H1 (cell line): ENCODE measurements around the gene SH2D7. TPM values are rescaled to one million over a fixed set of nuclear protein-coding genes. Genes with fewer than 3 reads are reported as not detected.

Experiments
- CTCF ChIA-PET: fragments of 300-600 bp; sonication (Branson Sonifier 250); formaldehyde crosslinking; loops from one replicate; lab custom pipeline; 2021; ENCODE audit not compliant: partially characterized antibody; lab: Charles Lee
- POLR2A ChIA-PET: fragments of 300-600 bp; sonication (Branson Sonifier 250); formaldehyde crosslinking; loops from one replicate; lab custom pipeline; 2021; ENCODE audit warnings: inconsistent platforms; ENCODE audit not compliant: partially characterized antibody; lab: Charles Lee
- DNase-seq, 2 experiments: peaks; one replicate each; pipeline versions ENCODE4 v3.0.0 to v3.0.0-alpha.2; 2010 to 2022; ENCODE audit warnings: low spot score in 2 of 2, low read depth in 1 of 2, mixed read lengths in 1 of 2
- FAIRE-seq: peaks from 2 replicates; lab custom pipeline; 2011; peaks lifted over from hg19 to GRCh38; lab: Jason Lieb, UNC
- H2AFZ ChIP-seq: 2 replicates; pipeline ENCODE4 v1.8.1; 2012; ENCODE audit warnings: low read length, inconsistent platforms
- H2AK5ac ChIP-seq: 2 replicates; pipeline ENCODE4 v1.6.1; 2013; ENCODE audit warnings: low read depth, low read length
- H2BK120ac ChIP-seq: replicated peaks from 2 replicates; pipeline ENCODE3; 2013; ENCODE audit warnings: low read depth, low read length, inconsistent platforms
- H2BK12ac ChIP-seq: 2 replicates; pipeline ENCODE4 v1.6.1; 2013; ENCODE audit warnings: low read depth, low read length
- H2BK15ac ChIP-seq: 2 replicates; pipeline ENCODE4 v1.6.1; 2013; ENCODE audit warnings: low read length
- H2BK20ac ChIP-seq: 2 replicates; pipeline ENCODE4 v1.6.1; 2013; ENCODE audit warnings: low read length
- H2BK5ac ChIP-seq: 2 replicates; pipeline ENCODE4 v1.6.1; 2013; ENCODE audit warnings: low read depth, low read length
- H3K14ac ChIP-seq: 2 replicates; pipeline ENCODE4 v1.6.1; 2013; ENCODE audit warnings: inconsistent platforms; ENCODE audit not compliant: insufficient read length
- H3K18ac ChIP-seq: 2 replicates; pipeline ENCODE4 v1.6.1; 2013; ENCODE audit warnings: low read length; ENCODE audit errors: extremely low read depth
- H3K23ac ChIP-seq: 2 replicates; pipeline ENCODE4 v1.6.1; 2013; ENCODE audit warnings: inconsistent platforms; ENCODE audit not compliant: insufficient read length
- H3K23me2 ChIP-seq: 2 replicates; pipeline ENCODE4 v1.6.1; 2013; ENCODE audit warnings: low read depth, low read length
- H3K27ac ChIP-seq: 2 replicates; pipeline ENCODE4 v1.6.1; 2011; ENCODE audit warnings: low read depth, low read length, inconsistent platforms
- H3K27me3 ChIP-seq, 4 experiments: replicated peaks in 1 of 4; 1 replicate in 1 of 4; 2 replicates in 3 of 4; pipeline versions ENCODE4 v1.6.1 to v1.8.1; 2011 to 2013; ENCODE audit warnings: low read length in 3 of 4, mild to moderate bottlenecking in 3 of 4, inconsistent platforms in 2 of 4, mixed read lengths in 2 of 4, moderate library complexity in 1 of 4; ENCODE audit not compliant: control insufficient read depth in 3 of 4, insufficient read depth in 3 of 4; ENCODE audit errors: extremely low read depth in 1 of 4
- H3K36me3 ChIP-seq, 4 experiments: 2 replicates each; pipeline versions ENCODE4 v1.6.1 to v1.8.1; 2011 to 2013; ENCODE audit warnings: mild to moderate bottlenecking in 4 of 4, low read length in 3 of 4, moderate library complexity in 2 of 4, control low read depth in 1 of 4, inconsistent platforms in 1 of 4; ENCODE audit not compliant: insufficient read depth in 4 of 4, control insufficient read depth in 2 of 4
- H3K4ac ChIP-seq: replicated peaks from 2 replicates; pipeline ENCODE3; 2013; ENCODE audit warnings: low read length, low read depth, mixed read lengths, inconsistent platforms; ENCODE audit not compliant: insufficient read length
- H3K4me1 ChIP-seq, 4 experiments: replicated peaks in 1 of 4; 1 replicate in 1 of 4; 2 replicates in 3 of 4; pipeline versions ENCODE4 v1.6.1 to v1.8.1; 2011 to 2013; ENCODE audit warnings: low read length in 3 of 4, inconsistent platforms in 2 of 4, mixed read lengths in 1 of 4; ENCODE audit not compliant: insufficient read depth in 4 of 4, control insufficient read depth in 3 of 4
- H3K4me2 ChIP-seq, 2 experiments: 2 replicates each; pipeline versions ENCODE4 v1.6.1 to v1.8.1; 2011 to 2013; ENCODE audit warnings: low read depth in 2 of 2, low read length in 2 of 2, control low read depth in 1 of 2, inconsistent platforms in 1 of 2, mild to moderate bottlenecking in 1 of 2; ENCODE audit not compliant: insufficient read depth in 1 of 2
- H3K4me3 ChIP-seq, 4 experiments: fragments of 200-600, 300-600 bp in 1 of 4; sonication (generic), shearing (Covaris generic), sonication (Bioruptor Twin) in 1 of 4; 2 replicates each; pipeline versions ENCODE4 v1.5.1 to v1.8.1; 2011 to 2016; ENCODE audit warnings: low read length in 4 of 4, low read depth in 3 of 4, control low read depth in 2 of 4, inconsistent platforms in 2 of 4, mild to moderate bottlenecking in 2 of 4, mixed read lengths in 1 of 4, moderate library complexity in 1 of 4; ENCODE audit not compliant: insufficient read depth in 2 of 4; ENCODE audit errors: extremely low read depth in 1 of 4
- H3K56ac ChIP-seq: replicated peaks from 2 replicates; pipeline ENCODE3; 2013; ENCODE audit warnings: low read depth, mild to moderate bottlenecking, mixed read lengths, low read length, inconsistent platforms; ENCODE audit not compliant: insufficient read length
- H3K79me1 ChIP-seq: 2 replicates; pipeline ENCODE4 v1.6.1; 2013; ENCODE audit warnings: low read depth, low read length, control low read depth
- H3K79me2 ChIP-seq, 2 experiments: 2 replicates each; pipeline versions ENCODE4 v1.6.1 to v1.8.1; 2012 to 2013; ENCODE audit warnings: low read length in 2 of 2, mild to moderate bottlenecking in 2 of 2, inconsistent platforms in 1 of 2; ENCODE audit not compliant: insufficient read depth in 2 of 2, control insufficient read depth in 1 of 2
- H3K9ac ChIP-seq, 4 experiments: replicated peaks in 1 of 4; 1 replicate in 1 of 4; 2 replicates in 3 of 4; pipeline versions ENCODE4 v1.6.1 to v1.8.1; 2011 to 2013; ENCODE audit warnings: low read depth in 3 of 4, low read length in 3 of 4, control low read depth in 2 of 4, mild to moderate bottlenecking in 2 of 4, moderate library complexity in 2 of 4, inconsistent platforms in 1 of 4; ENCODE audit errors: extremely low read depth in 1 of 4
- H3K9me3 ChIP-seq, 2 experiments: 2 replicates each; pipeline versions ENCODE4 v1.6.1 to v1.8.1; 2012 to 2013; ENCODE audit warnings: mild to moderate bottlenecking in 2 of 2, moderate library complexity in 2 of 2, control low read depth in 1 of 2, inconsistent platforms in 1 of 2, low read depth in 1 of 2, low read length in 1 of 2, mixed read lengths in 1 of 2; ENCODE audit not compliant: insufficient read depth in 2 of 2
- H4K20me1 ChIP-seq, 2 experiments: replicated peaks in 1 of 2; 2 replicates each; pipeline versions ENCODE3 to v1.8.1; 2011 to 2013; ENCODE audit warnings: inconsistent platforms in 2 of 2, low read length in 2 of 2, mild to moderate bottlenecking in 1 of 2; ENCODE audit not compliant: insufficient read depth in 2 of 2, control insufficient read depth in 1 of 2
- H4K5ac ChIP-seq: 2 replicates; pipeline ENCODE4 v1.6.1; 2013; ENCODE audit warnings: low read length, low read depth, mixed read lengths, inconsistent platforms; ENCODE audit not compliant: insufficient read length
- H4K8ac ChIP-seq: 2 replicates; pipeline ENCODE4 v1.8.0; 2013; ENCODE audit warnings: mild to moderate bottlenecking, moderate library complexity, low read length, inconsistent platforms; ENCODE audit not compliant: insufficient read depth; ENCODE audit errors: extremely low read depth
- H4K91ac ChIP-seq: replicated peaks from 2 replicates; pipeline ENCODE3; 2013; ENCODE audit warnings: low read length, mixed read lengths, inconsistent platforms; ENCODE audit not compliant: insufficient read length
- CHD1 ChIP-seq: IDR thresholded peaks from 2 replicates; pipeline ENCODE4 v1.6.1; 2012; ENCODE audit warnings: low read depth, low read length, improper control_type of control experiment
- CHD2 ChIP-seq: IDR thresholded peaks from 2 replicates; pipeline ENCODE4 v1.6.1; 2012; ENCODE audit warnings: low read length, improper control_type of control experiment
- EP300 ChIP-seq, 2 experiments: IDR thresholded peaks; 1 replicate in 1 of 2; 2 replicates in 1 of 2; pipeline ENCODE4 v1.6.1; 2011 to 2012; ENCODE audit warnings: low read depth in 2 of 2, low read length in 2 of 2, mild to moderate bottlenecking in 2 of 2, borderline replicate concordance in 1 of 2, inconsistent platforms in 1 of 2, moderate library complexity in 1 of 2
- KDM5A ChIP-seq: fragments of 200-600 bp; IDR thresholded peaks from 2 replicates; pipeline ENCODE4 v1.7.1; 2012; ENCODE audit warnings: mild to moderate bottlenecking, low read length, inconsistent platforms, mixed read lengths
- PHF8 ChIP-seq: fragments of 200-600 bp; sonication (generic); conservative IDR thresholded peaks from 2 replicates; pipeline ENCODE4 v1.7.1; 2012; ENCODE audit warnings: low read depth, mild to moderate bottlenecking, inconsistent platforms, low read length, moderate library complexity
- RBBP5 ChIP-seq: IDR thresholded peaks from 2 replicates; pipeline ENCODE4 v1.7.1; 2012; ENCODE audit warnings: low read depth, mild to moderate bottlenecking, inconsistent platforms, low read length, moderate library complexity, borderline replicate concordance
- RXRA ChIP-seq: IDR thresholded peaks from 2 replicates; pipeline ENCODE4 v1.6.1; 2011; ENCODE audit warnings: low read depth, mild to moderate bottlenecking, low read length, moderate library complexity; ENCODE audit not compliant: insufficient read depth
- SIRT6 ChIP-seq: IDR thresholded peaks from one replicate; pipeline ENCODE4 v1.7.1; 2012; ENCODE audit warnings: low read length, inconsistent platforms
- SP1 ChIP-seq: IDR thresholded peaks from 2 replicates; pipeline ENCODE4 v1.6.1; 2011; ENCODE audit warnings: low read depth, low read length
- TBP ChIP-seq: IDR thresholded peaks from 2 replicates; pipeline ENCODE4 v1.6.1; 2011; ENCODE audit warnings: low read depth, low read length, improper control_type of control experiment
- TCF12 ChIP-seq: IDR thresholded peaks from 2 replicates; pipeline ENCODE4 v1.6.1; 2011; ENCODE audit warnings: low read depth, mild to moderate bottlenecking, low read length
- ZNF274 ChIP-seq: IDR thresholded peaks from 2 replicates; pipeline ENCODE4 v1.7.0; 2012; ENCODE audit warnings: low read length, borderline replicate concordance; ENCODE audit errors: extremely low read depth
- WGBS, 2 experiments: shearing (Covaris generic) in 1 of 2; methylation state at CpG; one replicate each; pipeline versions ENCODE4 v1.1.6 to v1.1.7; 2013 to 2015; ENCODE audit warnings: low lambda C conversion rate in 2 of 2, mixed read lengths in 2 of 2, inconsistent platforms in 1 of 2, low coverage in 1 of 2, missing lambda C conversion rate in 1 of 2; ENCODE audit not compliant: insufficient replicate concordance in 2 of 2, insufficient coverage in 1 of 2, insufficient read length in 1 of 2; ENCODE audit errors: extremely low coverage in 1 of 2, missing lambda C conversion rate in 1 of 2; 5-methylcytosine and 5-hydroxymethylcytosine counted together
- polyA plus RNA-seq, 7 experiments: library from polyadenylated mRNA; depleted of rRNA in 3 of 7; stranded (reverse) in 5 of 7; unstranded in 2 of 7; fragments of >200 nt in 5 of 7; fragments of 200-250 nt in 2 of 7; gene quantifications; 1 replicate in 5 of 7; 2 replicates in 1 of 7; 4 replicates in 1 of 7; pipeline versions ENCODE4 v1.2.1 to v1.2.3, GENCODE V29; 2011 to 2013; ENCODE audit warnings: missing spikeins in 2 of 7, mixed read lengths in 2 of 7
- total RNA-seq: library from RNA; stranded (reverse); fragmentation: NEBNext Ultra II Directional; extraction: Animal tissue kit (Norgen Biotek cat#: 25700); gene quantifications from 2 replicates; pipeline ENCODE4 v1.2.1, GENCODE V29; 2021
- TF ChIP-seq, protein P1 (sequence below): IDR thresholded peaks from 2 replicates; pipeline ENCODE4 v1.6.1; 2011; ENCODE audit warnings: low read length, improper control_type of control experiment

SH2D7 gene
- total and polyA plus RNA-seq, 2 of the 8 experiments (the other 6 are each of a cell fraction or from before 2014, with no cell fraction given), result not detected

DNA sequence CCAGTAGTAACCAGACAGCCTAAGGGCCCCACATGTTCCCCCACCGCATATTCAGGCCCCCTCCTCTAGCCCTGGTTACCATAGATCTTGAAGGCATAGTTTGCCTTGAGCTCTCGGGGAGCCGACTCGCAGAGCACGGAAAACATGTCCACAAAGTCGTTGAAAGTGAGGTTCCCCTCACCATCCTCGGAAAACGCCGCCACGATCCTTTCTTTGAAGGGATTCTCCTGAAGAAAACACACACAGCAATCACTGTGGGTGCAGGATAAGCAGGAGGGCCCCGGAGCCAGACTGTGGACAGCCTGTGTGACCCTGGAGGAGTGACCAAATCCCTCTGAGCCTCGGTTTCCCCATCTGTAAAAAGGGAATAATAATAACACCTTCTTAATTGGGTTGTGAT lies 16.8 kb downstream of the SH2D7 start:
- H3K27me3 ChIP-seq, result no peaks in the 10 kb centered on the region
- H2BK5ac ChIP-seq, result no peak overlapping the region
- WGBS, 2 experiments, result 91% methylated on average over 12 of the region's 12 CpGs; no CpG with 5 or more reads in 1 of the 2 experiments
- no peak overlapping the region for H3K9ac ChIP-seq
- H4K5ac ChIP-seq, result no peak overlapping the region
- no peak overlapping the region for H4K8ac ChIP-seq
- no peak overlapping the region for H2AFZ ChIP-seq
- no peak overlapping the region for H3K27ac ChIP-seq
- H2BK20ac ChIP-seq, result no peak overlapping the region
- H2AK5ac ChIP-seq, result no peak overlapping the region
- DNase-seq (no peak), FAIRE-seq (no peak)
- H2BK15ac ChIP-seq, result no peak overlapping the region
- H4K20me1 ChIP-seq, result peaks cover 2 to 3% of the 10 kb centered on the region in 2 experiments
- no peaks in the 10 kb centered on the region for H3K23me2 ChIP-seq
- H4K91ac ChIP-seq, result no peak overlapping the region
- H3K4me1 ChIP-seq, result peaks cover 0 to 5% (median 1%) of the 10 kb centered on the region in 4 experiments; a peak in 1 of 7 replicates
- no peak overlapping the region for H3K56ac ChIP-seq
- H3K4me3 ChIP-seq, result no peak overlapping the region
- ChIA-PET CTCF (interaction anchor here (0.5 to 16.8 kb wide), 60 partner anchors 12 to 642 kb away, joined by 3 to 226 read pairs (median 6); partner anchors contain the start of genes CIB2, SH2D7 and TBC1D2B), POLR2A (interaction anchor here (0.9 to 2.1 kb wide), 4 partner anchors 10 to 150 kb away, joined by 3 to 5 read pairs (median 4); partner anchors contain the start of gene IDH3A)
- no peak overlapping the region for H3K18ac ChIP-seq
- H2BK12ac ChIP-seq, result no peak overlapping the region
- H3K79me2 ChIP-seq, result no peaks in the 10 kb centered on the region
- H3K23ac ChIP-seq, result no peak overlapping the region
- H3K79me1 ChIP-seq, result no peaks in the 10 kb centered on the region
- H3K4me2 ChIP-seq, result no peak overlapping the region
- H3K14ac ChIP-seq, result no peak overlapping the region
- H3K36me3 ChIP-seq, result peaks cover 0 to 6% (median 1%) of the 10 kb centered on the region in 4 experiments; a peak in 3 of 8 replicates
- H3K9me3 ChIP-seq, result no peaks in the 10 kb centered on the region
- H2BK120ac ChIP-seq, result no peak overlapping the region
- H3K4ac ChIP-seq, result no peak overlapping the region
- TF ChIP-seq EP300 (IDR thresholded peaks at IDR 0.05; ENCODE audit: borderline replicate concordance in 1 of 2, low read depth in 2 of 2, low read length in 2 of 2) (no peak), KDM5A (no peak), CHD1 (no peak), SP1 (no peak), TCF12 (no peak), ZNF274 (no peak), RXRA (no peak), TBP (no peak), PHF8 (no peak), SIRT6 (no peak), CHD2 (no peak), RBBP5 (no peak)
- TF ChIP-seq, protein P1, sequence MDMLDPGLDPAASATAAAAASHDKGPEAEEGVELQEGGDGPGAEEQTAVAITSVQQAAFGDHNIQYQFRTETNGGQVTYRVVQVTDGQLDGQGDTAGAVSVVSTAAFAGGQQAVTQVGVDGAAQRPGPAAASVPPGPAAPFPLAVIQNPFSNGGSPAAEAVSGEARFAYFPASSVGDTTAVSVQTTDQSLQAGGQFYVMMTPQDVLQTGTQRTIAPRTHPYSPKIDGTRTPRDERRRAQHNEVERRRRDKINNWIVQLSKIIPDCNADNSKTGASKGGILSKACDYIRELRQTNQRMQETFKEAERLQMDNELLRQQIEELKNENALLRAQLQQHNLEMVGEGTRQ, result no peak
